ENCODE results near the gene CKM.

DNA sequence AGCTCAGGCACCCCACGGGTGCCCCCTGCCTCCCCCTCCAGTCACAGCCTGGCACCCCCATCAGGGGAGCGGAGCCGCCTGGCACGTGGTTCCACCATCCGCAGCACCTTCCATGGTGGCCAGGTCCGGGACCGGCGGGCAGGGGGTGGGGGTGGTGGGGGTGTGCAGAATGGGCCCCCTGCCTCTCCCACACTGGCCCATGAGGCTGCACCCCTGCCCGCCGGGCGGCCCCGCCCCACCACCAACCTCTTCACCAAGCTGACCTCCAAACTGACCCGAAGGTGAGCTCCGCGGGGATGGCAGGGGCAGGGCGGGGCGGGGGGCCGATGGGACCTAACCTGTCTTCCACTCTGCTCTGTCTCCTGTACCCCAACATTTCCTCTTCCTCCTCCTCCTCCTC lies 25.0 kb downstream of the CKM start:
- TF ChIP-seq E2F4 (IDR thresholded peaks at IDR 0.05; ENCODE audit: low read depth, low read length) (no peak), POLR2AphosphoS5 (IDR thresholded peaks at IDR 0.05; ENCODE audit: low read length) (no peak), POLR2A (IDR thresholded peaks at IDR 0.05; ENCODE audit: low read depth, low read length) (no peak), CHD2 (IDR thresholded peaks at IDR 0.05; ENCODE audit: borderline replicate concordance, low read depth, low read length) (no peak)
- TF ChIP-seq, protein P1, sequence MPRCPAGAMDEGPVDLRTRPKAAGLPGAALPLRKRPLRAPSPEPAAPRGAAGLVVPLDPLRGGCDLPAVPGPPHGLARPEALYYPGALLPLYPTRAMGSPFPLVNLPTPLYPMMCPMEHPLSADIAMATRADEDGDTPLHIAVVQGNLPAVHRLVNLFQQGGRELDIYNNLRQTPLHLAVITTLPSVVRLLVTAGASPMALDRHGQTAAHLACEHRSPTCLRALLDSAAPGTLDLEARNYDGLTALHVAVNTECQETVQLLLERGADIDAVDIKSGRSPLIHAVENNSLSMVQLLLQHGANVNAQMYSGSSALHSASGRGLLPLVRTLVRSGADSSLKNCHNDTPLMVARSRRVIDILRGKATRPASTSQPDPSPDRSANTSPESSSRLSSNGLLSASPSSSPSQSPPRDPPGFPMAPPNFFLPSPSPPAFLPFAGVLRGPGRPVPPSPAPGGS (IDR thresholded peaks at IDR 0.05; ENCODE audit: borderline replicate concordance, insufficient read depth, low read depth, low read length, poor library complexity, severe bottlenecking): no peak
